Mesenchymal stem cell (in vitro differentiated cells and primary cell): Measurements from ENCODE around the gene RNASE1.
"Not testable (repeated sequence)": the region's sequence is repeated elsewhere in the genome, so short reads cannot be mapped to it uniquely, and the experiment has no call there.

ENCODE experiments used
- DNase-seq: peaks from one replicate; pipeline ENCODE4 v3.0.0-alpha.2; 2013
- H2AFZ ChIP-seq: one replicate; pipeline ENCODE4 v1.6.1; 2013; ENCODE audit warnings: low read depth, mild to moderate bottlenecking, control low read depth, inconsistent platforms, low read length, moderate library complexity
- H2AK5ac ChIP-seq: 2 replicates; pipeline ENCODE4 v1.6.1; 2013; ENCODE audit warnings: low read length, moderate library complexity, mild to moderate bottlenecking, inconsistent platforms; ENCODE audit not compliant: severe bottlenecking
- H2BK120ac ChIP-seq: one replicate; pipeline ENCODE4 v1.6.1; 2013; ENCODE audit warnings: low read depth, mild to moderate bottlenecking, inconsistent platforms, low read length, moderate library complexity
- H2BK12ac ChIP-seq, 2 experiments: one replicate each; pipeline ENCODE4 v1.6.1; 2013; ENCODE audit warnings: inconsistent platforms in 2 of 2, low read length in 2 of 2, mild to moderate bottlenecking in 2 of 2, moderate library complexity in 2 of 2, control low read depth in 1 of 2
- H2BK15ac ChIP-seq: one replicate; pipeline ENCODE4 v1.6.1; 2013; ENCODE audit warnings: mild to moderate bottlenecking, low read depth, inconsistent platforms; ENCODE audit not compliant: poor library complexity, severe bottlenecking
- H2BK5ac ChIP-seq: 2 replicates; pipeline ENCODE4 v1.6.1; 2013; ENCODE audit warnings: low read depth, mild to moderate bottlenecking, low read length, control low read depth, inconsistent platforms; ENCODE audit not compliant: poor library complexity, severe bottlenecking
- H3K14ac ChIP-seq, 2 experiments: one replicate each; pipeline ENCODE4 v1.6.1; 2013; ENCODE audit warnings: inconsistent platforms in 2 of 2, low read length in 2 of 2, control low read depth in 1 of 2, mild to moderate bottlenecking in 1 of 2, moderate library complexity in 1 of 2
- H3K18ac ChIP-seq, 2 experiments: one replicate each; pipeline ENCODE4 v1.6.1; 2013; ENCODE audit warnings: inconsistent platforms in 2 of 2, low read length in 2 of 2, control low read depth in 1 of 2, low read depth in 1 of 2, mild to moderate bottlenecking in 1 of 2
- H3K23ac ChIP-seq, 2 experiments: one replicate each; pipeline ENCODE4 v1.6.1; 2013; ENCODE audit warnings: inconsistent platforms in 2 of 2, low read length in 2 of 2, mild to moderate bottlenecking in 2 of 2, moderate library complexity in 2 of 2, control low read depth in 1 of 2
- H3K27ac ChIP-seq: 2 replicates; pipeline ENCODE4 v1.5.1; 2013; ENCODE audit warnings: mild to moderate bottlenecking, moderate library complexity, low read length, control low read depth, inconsistent platforms; ENCODE audit not compliant: poor library complexity, severe bottlenecking
- H3K27me3 ChIP-seq, 2 experiments: 2 replicates each; pipeline versions ENCODE4 v1.6.1 to v1.7.0; 2013; ENCODE audit warnings: low read length in 2 of 2, mild to moderate bottlenecking in 2 of 2, moderate library complexity in 2 of 2, control low read depth in 1 of 2, inconsistent platforms in 1 of 2; ENCODE audit not compliant: control insufficient read depth in 1 of 2, insufficient read depth in 1 of 2
- H3K36me3 ChIP-seq, 2 experiments: 2 replicates each; pipeline versions ENCODE4 v1.6.1 to v1.7.0; 2013; ENCODE audit warnings: low read length in 2 of 2, control low read depth in 1 of 2, inconsistent platforms in 1 of 2, low read depth in 1 of 2, mild to moderate bottlenecking in 1 of 2; ENCODE audit not compliant: insufficient read depth in 2 of 2, control insufficient read depth in 1 of 2
- H3K4ac ChIP-seq, 2 experiments: one replicate each; pipeline ENCODE4 v1.6.1; 2013; ENCODE audit warnings: inconsistent platforms in 2 of 2, low read length in 2 of 2, mild to moderate bottlenecking in 2 of 2, moderate library complexity in 2 of 2, control low read depth in 1 of 2, low read depth in 1 of 2
- H3K4me1 ChIP-seq: 2 replicates; pipeline ENCODE4 v1.6.1; 2013; ENCODE audit warnings: low read depth, low read length, control low read depth; ENCODE audit not compliant: control insufficient read depth, insufficient read depth
- H3K4me2 ChIP-seq: 2 replicates; pipeline ENCODE4 v1.6.1; 2013; ENCODE audit warnings: low read length, mild to moderate bottlenecking, inconsistent platforms; ENCODE audit not compliant: poor library complexity, severe bottlenecking
- H3K4me3 ChIP-seq, 2 experiments: 2 replicates each; pipeline versions ENCODE4 v1.5.1 to v1.7.0; 2013; ENCODE audit warnings: low read length in 2 of 2, mild to moderate bottlenecking in 2 of 2, control low read depth in 1 of 2, low read depth in 1 of 2; ENCODE audit not compliant: insufficient read depth in 1 of 2
- H3K79me1 ChIP-seq: replicated peaks from 2 replicates; pipeline ENCODE4 v1.6.1; 2013; ENCODE audit warnings: mild to moderate bottlenecking, control low read depth, low read length, inconsistent platforms; ENCODE audit not compliant: poor library complexity, severe bottlenecking
- H3K9ac ChIP-seq: 2 replicates; pipeline ENCODE4 v1.7.0; 2013; ENCODE audit warnings: mild to moderate bottlenecking, low read length, moderate library complexity
- H3K9me3 ChIP-seq: 2 replicates; pipeline ENCODE4 v1.7.0; 2013; ENCODE audit warnings: mild to moderate bottlenecking, low read length; ENCODE audit not compliant: control insufficient read depth
- H4K8ac ChIP-seq: one replicate; pipeline ENCODE4 v1.6.1; 2013; ENCODE audit warnings: inconsistent platforms, mild to moderate bottlenecking, low read length, moderate library complexity
- H4K91ac ChIP-seq: one replicate; pipeline ENCODE4 v1.6.1; 2013; ENCODE audit warnings: mild to moderate bottlenecking, low read length, inconsistent platforms
- WGBS: methylation state at CpG from one replicate; pipeline ENCODE4 v1.1.7; 2013; ENCODE audit warnings: mixed read lengths; 5-methylcytosine and 5-hydroxymethylcytosine counted together

Gene RNASE1

DNA sequence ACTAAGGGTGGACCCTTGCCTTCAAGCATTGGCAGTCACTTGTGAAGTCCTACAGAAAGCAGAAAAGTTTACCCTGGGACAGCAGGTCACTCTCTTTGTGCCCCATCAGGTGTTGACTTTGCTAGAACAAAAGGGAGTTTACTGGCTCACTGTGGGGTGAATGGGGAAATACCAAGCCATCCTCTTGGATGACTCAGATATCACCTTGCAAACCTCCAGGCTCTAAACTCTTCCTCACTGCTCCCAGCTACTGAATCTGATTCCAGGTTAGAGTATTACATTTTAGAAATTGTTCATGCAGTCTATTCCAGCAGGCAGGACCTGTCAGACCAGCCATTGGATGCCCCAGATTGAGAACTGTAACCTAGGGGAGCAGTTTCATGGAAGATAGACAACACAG, 41.7 kb downstream of the RNASE1 start:
- Histone ChIP-seq H3K23ac (no peak overlapping the region), H3K9me3 (no peaks in the 10 kb centered on the region), H3K4me1 (no peaks in the 10 kb centered on the region), H3K4me2 (no peak overlapping the region), H3K36me3 (no peaks in the 10 kb centered on the region), H2BK15ac (no peak overlapping the region), H2AK5ac (no peak overlapping the region), H2AFZ (no peak overlapping the region), H2BK120ac (no peak overlapping the region), H3K18ac (no peak overlapping the region), H3K79me1 (no peaks in the 10 kb centered on the region), H4K91ac (no peak overlapping the region), H2BK5ac (no peak overlapping the region), H3K9ac (no peak overlapping the region), H3K4me3 (no peak overlapping the region), H3K27ac (no peak overlapping the region), H3K4ac (no peak overlapping the region), H2BK12ac (no peak overlapping the region), H3K27me3 (peaks cover 0 to 25% of the 10 kb centered on the region in 2 experiments), H4K8ac (no peak overlapping the region), H3K14ac (no peak overlapping the region)
- DNase-seq: no peak

DNA sequence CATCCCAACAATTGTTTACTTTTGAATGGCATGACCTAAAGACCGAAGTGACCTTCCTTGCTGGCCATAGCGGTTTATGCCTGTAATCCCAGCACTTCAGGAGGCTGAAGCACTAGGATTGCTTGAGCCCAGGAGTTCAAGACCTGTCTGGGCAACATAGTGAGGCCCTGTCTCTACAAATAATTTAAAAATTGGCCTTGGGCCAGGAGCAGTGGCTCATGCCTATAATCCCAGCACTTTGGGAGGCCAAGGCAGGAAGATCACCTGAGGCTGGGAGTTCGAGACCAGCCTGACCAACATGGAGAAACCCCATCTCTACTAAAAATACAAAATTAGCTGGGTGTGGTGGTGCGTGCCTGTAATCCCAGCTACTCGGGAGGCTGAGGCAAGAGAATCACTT, 43.2 kb downstream of the RNASE1 start:
- not testable (repeated sequence) for H3K27ac ChIP-seq, H3K4me1 ChIP-seq, H3K9me3 ChIP-seq, H2BK12ac ChIP-seq, H3K4ac ChIP-seq, H3K4me3 ChIP-seq, H3K23ac ChIP-seq, H3K79me1 ChIP-seq, H3K36me3 ChIP-seq, H4K91ac ChIP-seq, H2BK5ac ChIP-seq, H2AFZ ChIP-seq, H2BK120ac ChIP-seq, H3K14ac ChIP-seq, H3K18ac ChIP-seq, H2BK15ac ChIP-seq, H3K4me2 ChIP-seq, DNase-seq, H2AK5ac ChIP-seq, H3K9ac ChIP-seq, H4K8ac ChIP-seq
- H3K27me3 ChIP-seq: peaks cover 0 to 23% of the 10 kb centered on the region in 2 experiments
- WGBS: 87% methylated on average over 4 of the region's 5 CpGs

DNA sequence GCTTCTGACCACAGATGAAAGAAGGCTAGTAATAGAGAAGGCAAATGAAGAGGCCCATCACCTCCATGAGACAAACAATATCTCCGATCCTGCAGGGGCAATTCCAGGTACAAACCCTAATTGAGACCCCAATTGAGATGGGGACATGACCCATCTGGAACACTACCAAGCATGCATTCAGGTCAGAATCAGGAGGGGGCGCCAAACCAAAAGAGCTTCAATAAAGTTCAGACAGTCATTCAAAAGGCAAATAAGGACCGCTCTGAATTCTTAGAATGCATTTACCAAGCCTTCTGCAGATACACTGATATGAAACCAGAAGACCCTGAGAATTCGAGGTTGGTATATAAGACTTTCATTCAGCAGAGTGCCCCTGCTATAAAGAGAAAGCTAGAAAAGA, 44.7 kb downstream of the RNASE1 start:
- Histone ChIP-seq H3K36me3 (no peaks in the 10 kb centered on the region), H2BK120ac (no peak overlapping the region), H3K9ac (no peak overlapping the region), H3K4me1 (no peaks in the 10 kb centered on the region), H3K4ac (no peak overlapping the region), H3K4me2 (no peak overlapping the region), H3K27me3 (peaks cover 0 to 18% of the 10 kb centered on the region in 2 experiments), H3K14ac (no peak overlapping the region), H4K91ac (no peak overlapping the region), H3K23ac (no peak overlapping the region), H3K79me1 (no peaks in the 10 kb centered on the region), H2BK5ac (no peak overlapping the region), H3K9me3 (peaks cover 7% of the 10 kb centered on the region), H2AK5ac (no peak overlapping the region), H2AFZ (no peak overlapping the region), H3K27ac (no peak overlapping the region), H2BK12ac (no peak overlapping the region), H3K4me3 (no peak overlapping the region), H4K8ac (no peak overlapping the region), H3K18ac (no peak overlapping the region), H2BK15ac (no peak overlapping the region)
- DNase-seq: no peak
- WGBS: 55% methylated on average over 3 of the region's 4 CpGs

DNA sequence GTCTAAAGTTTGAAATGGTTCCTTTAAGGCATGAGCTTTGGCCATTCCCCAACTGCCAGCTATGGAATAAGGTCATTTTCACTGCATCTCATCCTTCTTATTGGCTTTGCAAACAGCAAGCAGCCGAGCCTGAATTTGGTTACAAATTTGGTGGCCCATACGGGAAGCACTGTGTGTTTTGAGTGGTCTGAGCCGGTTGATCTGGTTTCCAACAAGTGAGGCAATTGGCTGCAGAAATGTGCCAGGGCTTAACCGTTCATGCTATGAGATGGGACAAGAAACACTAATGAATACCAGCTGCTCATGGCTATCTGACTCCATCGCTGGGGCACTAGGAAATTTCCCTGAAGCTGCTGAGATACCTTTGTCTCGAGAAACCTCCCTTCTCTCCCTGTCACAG, 47.6 kb downstream of the RNASE1 start:
- no peak overlapping the region for H3K4ac ChIP-seq
- H2BK12ac ChIP-seq: no peak overlapping the region
- H3K4me3 ChIP-seq: no peak overlapping the region
- 76% methylated on average over 6 of the region's 6 CpGs for WGBS
- peaks cover 21% of the 10 kb centered on the region for H3K9me3 ChIP-seq
- no peak overlapping the region for H3K14ac ChIP-seq
- H3K9ac ChIP-seq: no peak overlapping the region
- no peak overlapping the region for H3K27ac ChIP-seq
- DNase-seq: no peak
- no peak overlapping the region for H3K18ac ChIP-seq
- H3K23ac ChIP-seq: no peak overlapping the region
- H3K4me2 ChIP-seq: no peak overlapping the region
- peaks cover 0 to 15% of the 10 kb centered on the region in 2 experiments for H3K27me3 ChIP-seq
- no peak overlapping the region for H2BK15ac ChIP-seq
- no peak overlapping the region for H4K8ac ChIP-seq
- no peaks in the 10 kb centered on the region for H3K4me1 ChIP-seq
- H3K36me3 ChIP-seq: no peaks in the 10 kb centered on the region
- no peaks in the 10 kb centered on the region for H3K79me1 ChIP-seq
- H2BK120ac ChIP-seq: no peak overlapping the region
- H2AFZ ChIP-seq: no peak overlapping the region
- H4K91ac ChIP-seq: no peak overlapping the region
- no peak overlapping the region for H2BK5ac ChIP-seq
- no peak overlapping the region for H2AK5ac ChIP-seq
